GM21423 (cell line): Measurements from ENCODE around the gene DOCK1.

Experiments
- ATAC-seq: cut with Tn5 transposase; IDR thresholded peaks from one replicate; pipeline ENCODE4 v1.9.1; 2021; ENCODE audit warnings: mild to moderate bottlenecking, moderate library complexity; ENCODE audit not compliant: unreplicated experiment

Gene DOCK1

DNA sequence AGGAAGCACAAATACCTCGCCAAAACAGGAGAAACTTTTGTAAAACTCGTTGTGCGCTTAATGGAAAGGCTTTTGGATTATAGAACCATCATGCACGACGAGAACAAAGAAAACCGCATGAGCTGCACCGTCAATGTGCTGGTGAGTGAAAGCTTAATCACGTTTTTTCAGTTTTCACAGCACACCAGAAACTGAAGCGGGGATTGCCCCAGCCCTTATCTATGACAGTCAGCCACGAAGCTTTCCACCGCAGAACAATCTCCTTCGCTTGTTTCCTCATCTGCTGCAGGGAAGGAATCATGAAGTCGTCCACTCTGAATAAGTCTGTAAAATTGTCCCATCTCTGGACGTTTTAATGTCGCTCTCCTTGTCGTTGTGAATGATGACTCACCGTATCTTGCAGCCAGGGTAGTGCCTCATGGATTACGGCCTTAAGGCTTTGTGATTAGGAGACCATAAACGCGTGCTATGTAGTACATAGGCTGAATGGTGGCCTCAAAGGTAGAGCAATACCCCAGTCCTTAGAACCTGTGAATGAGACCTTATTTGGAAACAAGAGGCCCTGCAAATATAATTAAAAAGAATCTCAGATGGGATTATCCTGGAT lies 468.9 kb downstream of the DOCK1 start:
- no peak for ATAC-seq

DNA sequence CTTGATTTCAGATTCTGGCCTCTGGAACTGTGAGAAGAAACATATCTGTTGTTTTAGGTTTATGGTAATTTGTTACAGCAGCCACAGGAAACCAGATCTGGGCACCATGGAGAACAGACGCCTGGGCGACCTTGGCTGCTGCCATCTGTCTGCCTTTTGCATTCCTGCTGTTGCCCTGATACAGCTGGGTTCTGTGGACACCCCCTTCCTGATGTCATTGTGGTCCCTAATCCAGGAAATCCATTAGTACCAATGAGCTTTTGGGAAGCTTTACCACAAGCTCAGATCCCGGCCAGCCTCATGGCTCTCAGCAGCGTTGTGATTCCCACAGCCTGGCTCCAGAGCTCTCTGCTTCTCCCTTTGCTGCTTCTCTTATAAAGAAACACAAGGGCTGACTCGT lies 469.7 kb downstream of the DOCK1 start:
- ATAC-seq: no peak

DNA sequence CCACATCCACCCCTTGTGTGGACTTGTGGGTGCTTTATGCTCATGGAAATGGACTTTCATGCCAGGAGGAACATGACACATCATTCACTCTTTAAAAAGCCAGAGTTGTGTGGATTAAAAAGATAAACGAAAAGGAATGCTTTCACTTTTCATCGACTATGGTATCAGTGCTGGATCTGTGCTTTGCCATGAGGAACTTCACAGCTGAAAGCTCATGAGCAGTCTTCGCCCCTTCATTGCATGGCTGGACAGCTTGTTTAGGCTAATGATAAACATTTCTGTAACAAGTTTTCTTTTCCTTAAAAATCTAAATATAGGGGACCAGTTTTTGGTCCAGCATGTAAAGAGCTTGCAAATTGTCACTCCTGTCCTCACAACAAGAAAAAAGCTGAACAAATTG lies 470.2 kb downstream of the DOCK1 start:
- no peak for ATAC-seq

DNA sequence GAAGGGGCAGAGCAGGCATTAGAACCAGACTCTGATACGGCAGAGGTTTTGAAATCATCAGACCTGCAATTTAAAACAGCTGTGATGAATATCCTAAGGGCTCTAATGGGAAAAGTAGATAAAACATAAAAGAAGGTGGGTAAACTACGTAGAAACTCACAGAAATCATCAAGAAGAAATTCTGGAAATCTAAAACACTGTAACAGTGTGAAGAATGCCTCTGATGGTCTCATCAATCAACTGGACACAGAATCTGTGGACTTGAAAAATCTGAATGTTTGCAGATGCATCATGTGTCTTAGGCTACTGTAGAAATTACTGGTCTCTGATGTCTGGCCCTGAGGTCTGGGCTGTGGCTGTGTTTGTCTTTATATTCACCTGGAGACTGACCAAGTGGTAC lies 470.8 kb downstream of the DOCK1 start:
- no peak for ATAC-seq

DNA sequence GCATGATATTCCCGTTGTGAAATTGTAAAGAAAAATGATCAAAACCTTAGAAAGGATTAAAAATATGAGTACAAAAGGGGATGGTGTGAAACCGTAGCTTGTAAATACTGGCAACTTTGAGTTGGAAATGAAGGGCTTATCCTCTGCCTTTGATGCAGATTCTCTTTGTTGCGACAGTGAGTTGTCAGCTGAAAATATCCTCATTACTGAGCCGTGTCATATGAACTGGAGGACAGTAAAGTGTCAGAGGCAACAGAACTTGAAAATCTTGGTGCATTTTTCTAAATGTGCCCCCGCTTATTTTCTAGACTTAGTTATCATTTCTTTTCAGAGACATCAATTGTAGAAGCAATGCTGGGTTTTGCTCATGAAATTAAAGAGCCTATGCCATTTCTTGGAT lies 473.4 kb downstream of the DOCK1 start:
- ATAC-seq: no peak

DNA sequence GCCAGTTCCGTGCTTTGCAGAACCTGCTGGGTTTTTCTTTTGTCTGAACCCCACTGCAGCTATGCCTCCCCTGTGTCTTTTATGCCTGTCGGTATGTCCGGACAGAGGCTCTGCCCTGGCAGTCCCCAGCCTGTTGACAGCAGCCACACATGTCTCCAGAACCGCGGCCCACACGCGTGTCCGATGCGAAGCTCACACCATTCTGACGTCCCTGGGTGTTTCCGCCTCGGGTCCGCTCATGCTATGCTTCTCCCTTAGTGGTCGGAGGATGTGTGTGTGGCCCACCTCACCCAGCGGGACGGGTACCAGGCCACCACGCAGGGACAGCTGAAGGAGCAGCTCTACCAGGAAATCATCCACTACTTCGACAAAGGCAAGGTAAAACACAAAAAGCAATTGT lies 479.3 kb downstream of the DOCK1 start:
- ATAC-seq: no peak

DNA sequence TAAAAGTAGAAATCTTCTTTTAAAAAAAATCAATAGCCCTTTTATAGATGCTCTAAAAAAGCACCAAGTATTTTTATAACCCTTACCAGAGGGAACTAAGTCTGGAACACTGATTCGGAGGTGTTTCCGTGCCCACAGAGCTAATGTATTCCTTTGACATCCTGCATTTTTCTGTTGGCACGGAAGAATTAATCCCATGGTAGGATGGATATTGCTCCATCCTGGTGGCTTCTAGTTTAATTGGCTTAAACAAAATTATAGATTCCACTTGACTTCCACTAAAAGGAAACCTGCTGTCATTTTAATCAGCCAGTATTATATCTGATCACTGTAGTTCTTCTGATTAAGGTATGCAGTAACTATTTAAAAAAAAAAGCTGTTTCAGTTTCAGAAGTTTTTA lies 479.8 kb downstream of the DOCK1 start:
- no peak for ATAC-seq

DNA sequence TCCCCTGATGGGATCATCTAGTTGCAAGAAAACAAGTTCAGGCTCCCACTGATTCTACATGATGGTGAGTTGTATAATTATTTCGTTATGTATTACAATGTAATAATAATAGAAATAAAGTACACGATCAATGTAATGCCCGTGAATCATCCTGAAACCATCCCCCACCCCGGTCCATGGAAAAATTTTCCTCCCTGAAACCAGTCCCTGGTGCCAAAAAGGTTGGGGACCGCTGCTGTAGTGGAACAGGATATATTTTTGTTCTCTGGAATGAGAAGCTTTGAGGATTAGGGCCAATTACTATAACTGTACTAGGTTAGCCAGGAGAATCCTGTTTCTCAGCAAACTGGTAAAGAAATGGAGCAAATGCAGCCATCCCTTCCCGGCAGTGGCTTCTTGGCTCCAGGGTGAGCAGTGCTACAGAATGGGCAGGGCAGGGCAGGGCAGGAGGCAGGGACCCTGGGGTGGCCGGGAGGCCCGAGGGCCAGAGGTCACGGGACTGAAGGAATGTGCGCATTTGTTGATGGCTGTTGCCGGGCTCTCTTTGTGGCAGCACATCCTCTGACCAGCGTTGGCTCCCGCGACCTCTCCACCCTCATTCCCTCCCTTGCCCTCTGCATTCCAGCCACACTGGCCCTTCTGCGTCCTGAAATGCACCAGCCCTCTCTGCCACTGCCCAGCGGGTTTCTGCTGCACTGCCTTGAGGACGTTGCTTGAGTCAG lies 481.5 kb downstream of the DOCK1 start:
- ATAC-seq: no peak

DNA sequence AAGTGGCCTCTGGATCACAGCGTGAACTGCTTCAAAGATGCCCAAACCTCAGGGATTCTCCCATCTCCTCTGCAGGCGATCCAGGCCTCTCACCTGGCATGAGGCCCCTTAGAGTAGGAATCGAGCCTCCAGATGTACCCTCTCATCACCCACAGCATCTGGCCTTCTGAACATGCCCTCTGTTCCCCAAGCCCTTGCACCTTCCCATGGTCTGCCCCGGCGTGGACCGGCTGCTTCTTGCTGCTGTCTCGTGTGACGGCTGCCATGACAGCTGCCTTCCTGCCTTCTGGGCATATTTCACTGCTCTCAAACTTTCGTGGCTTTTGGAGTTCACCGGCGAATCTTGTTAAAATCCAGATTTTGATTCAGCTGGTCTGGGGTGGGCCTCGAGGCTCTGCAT lies 486.6 kb downstream of the DOCK1 start:
- no peak for ATAC-seq

DNA sequence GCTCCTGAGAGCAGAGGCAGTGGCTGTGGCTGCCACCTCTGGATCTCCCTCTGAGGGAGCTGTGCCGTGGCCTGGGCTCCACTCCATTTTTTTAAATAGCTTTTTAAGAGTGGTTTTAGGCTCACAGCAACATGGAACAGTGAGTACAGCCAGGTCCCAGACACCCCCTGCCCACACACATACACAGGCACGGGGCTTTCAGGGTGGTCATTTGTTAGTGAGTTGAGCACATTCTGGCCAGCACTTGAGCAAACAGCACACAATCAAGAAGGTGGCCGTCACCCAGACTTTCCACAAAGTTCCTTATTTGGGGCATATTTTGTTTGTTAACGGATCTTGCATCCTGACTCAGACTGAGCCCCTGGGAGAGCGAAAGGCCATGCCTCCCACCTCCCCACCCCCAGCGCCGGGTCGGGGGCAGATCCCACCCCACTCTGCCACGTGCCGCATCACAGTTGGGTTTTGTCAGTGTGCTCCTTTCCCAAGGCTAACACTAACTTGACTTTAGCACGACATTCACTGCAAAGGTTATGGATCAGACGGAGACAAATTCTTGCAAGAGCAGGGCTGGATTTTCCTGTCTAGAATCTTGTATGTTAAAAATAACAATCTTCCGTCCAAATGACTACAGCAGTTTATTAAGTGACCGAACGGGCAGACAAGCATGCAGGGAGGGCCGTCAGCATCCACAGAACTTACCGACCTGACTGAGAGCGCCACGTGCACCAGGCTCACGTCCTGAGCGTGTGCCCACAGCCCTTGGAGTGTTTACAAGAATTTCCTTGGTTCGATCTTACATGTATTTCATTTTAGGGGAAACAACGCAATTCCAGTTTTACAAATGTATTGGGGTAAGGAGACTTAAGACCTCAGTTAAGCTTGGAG lies 487.4 kb downstream of the DOCK1 start:
- no peak for ATAC-seq

DNA sequence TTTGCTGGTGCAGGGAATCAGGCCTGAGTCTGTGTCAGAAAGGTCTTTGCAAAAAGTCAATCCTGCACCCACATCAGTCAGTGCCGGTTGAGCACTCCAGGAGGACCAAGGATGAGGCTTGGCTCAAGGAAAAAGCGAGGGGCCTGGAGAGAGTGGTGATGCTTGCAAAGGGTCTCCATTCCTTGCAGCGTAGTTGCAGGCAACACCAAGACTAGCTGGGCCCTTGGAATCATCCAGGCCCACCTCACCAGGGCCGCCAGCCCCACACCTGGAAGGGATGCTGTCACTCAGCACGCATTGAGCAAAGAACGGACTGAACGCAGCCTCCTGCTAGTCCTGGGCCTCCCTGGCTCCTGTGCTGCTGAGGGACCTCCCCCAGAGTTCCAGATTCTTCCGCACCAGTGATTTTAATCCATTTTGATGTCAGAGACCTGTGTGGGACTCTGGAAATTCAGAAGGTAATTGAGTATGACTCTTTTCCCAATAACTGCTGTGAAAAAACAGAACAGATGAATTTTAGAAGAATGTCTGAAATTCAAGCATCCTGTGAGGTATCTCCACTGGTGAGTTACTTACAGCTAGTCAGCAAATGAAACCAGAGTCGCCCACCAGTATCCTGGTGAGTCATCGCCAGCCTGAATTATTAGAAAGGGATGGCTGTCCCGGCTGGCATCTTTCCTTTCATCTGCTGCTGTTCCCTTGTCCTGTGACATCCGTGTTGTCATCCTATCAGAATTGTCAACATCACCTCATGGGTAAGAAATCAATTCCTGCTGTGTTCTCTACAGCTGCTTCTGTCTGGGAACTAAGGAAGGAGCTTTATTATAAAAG lies 493.1 kb downstream of the DOCK1 start:
- ATAC-seq: no peak

DNA sequence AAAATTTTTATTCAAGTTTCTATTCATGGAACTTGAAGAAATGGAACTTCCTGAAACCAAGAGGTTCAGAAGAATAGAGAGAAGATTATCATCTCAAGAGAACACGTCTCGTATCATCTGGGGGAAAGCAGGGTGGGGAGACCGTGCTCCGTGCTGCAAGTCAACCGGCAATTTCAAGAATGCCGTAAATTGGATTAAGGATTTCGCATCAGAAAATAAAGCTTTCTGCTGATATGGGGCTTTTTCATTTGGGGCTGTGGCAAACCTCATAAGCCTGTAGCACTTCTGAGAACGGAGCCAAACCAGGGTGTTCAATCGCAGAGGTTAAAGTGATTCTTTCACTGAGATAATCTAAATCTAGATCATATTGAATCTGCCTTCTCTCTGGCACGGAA lies 493.7 kb downstream of the DOCK1 start:
- no peak for ATAC-seq

DNA sequence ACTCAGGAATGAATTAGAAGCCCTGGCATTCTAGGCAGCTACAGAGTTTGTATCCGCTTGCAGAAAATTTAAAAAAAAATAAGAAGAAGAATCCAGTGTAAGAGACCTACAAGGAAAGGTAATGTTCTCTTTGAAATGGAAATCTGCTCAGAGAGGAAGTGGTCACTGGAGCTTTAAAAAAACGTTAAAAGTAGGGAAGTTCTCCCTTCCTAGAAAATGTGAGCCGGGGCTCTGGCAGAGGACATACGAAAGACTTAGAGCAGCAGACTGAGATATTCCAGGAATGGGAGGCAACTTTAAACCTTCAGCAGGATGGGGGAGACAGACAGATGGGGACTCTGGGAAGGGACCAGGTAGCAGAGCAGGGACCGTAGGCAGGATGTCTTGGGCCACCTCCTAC lies 494.4 kb downstream of the DOCK1 start:
- ATAC-seq: no peak

DNA sequence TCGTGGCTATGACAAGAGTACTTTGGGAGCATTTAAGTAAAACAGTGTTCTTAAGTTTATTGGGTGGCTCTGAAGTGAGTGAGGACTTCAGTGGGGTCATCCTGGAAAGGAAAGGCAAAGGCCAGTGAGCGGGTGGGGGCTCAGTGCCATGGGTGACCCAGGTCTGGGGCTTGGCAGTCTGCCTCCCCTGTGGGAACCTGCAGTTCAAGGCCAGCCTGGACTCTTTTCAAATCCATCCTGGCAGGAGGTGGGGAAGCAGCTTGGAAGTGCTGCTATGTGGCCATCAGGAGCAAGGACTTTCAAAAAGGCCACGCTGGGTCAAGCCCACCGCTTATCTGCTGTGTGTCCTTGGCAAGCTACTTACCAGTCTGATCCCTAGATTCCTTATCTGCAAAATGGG lies 495.0 kb downstream of the DOCK1 start:
- no peak for ATAC-seq

DNA sequence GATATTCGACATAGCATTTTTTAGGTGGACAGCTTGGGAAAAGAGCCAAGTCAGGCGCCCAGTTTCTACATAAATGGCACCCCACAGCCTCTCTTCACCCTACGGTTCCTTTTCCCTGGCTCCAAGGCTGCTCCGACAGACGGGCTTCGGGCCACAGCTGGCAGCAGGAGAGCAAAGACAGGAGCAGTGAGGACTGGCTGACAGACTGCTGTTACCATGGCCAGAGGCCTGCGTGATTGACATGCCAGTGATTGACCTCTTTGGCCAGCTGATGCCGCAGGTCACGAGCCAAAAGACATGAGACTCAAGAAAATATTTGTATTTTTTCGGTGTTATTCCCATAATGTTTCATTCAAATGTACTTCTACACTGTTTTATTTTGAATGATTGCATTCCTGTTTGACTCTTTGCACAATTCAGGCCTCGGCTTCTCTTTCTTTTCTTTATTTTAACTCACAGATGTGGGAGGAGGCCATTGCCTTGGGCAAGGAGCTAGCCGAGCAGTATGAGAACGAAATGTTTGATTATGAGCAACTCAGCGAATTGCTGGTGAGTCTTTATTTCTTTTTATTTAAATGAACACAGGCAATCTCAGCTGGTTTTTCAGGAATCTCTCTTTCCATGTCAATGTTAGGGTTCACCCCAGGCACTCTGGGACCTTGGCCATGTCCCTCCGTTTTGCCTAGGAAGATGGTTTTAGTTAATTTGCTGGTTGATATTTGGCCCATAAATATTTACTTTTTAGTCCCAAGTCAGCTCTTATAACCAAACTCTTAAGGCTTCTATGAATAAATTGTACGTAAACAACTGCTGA lies 497.6 kb downstream of the DOCK1 start:
- ATAC-seq: no peak

DNA sequence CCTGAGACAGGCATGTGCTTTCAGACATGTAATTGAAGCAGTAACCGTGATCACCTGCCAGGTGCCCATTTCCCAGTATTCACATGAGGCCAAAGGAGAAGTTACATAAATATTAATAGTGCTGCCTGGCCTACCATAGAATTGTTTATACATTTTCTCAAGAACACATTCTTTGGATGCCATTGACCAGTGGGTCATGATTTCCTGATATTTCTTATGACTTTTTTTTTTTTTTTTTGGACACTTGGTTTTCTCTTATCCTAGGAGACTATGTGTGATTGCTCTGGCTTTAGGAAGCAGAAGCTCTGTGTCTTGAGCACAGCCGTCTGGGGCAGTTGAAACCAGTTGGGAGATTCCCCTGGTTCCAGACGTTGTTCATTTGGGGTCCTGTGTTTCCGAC lies 500.0 kb downstream of the DOCK1 start:
- ATAC-seq: no peak

DNA sequence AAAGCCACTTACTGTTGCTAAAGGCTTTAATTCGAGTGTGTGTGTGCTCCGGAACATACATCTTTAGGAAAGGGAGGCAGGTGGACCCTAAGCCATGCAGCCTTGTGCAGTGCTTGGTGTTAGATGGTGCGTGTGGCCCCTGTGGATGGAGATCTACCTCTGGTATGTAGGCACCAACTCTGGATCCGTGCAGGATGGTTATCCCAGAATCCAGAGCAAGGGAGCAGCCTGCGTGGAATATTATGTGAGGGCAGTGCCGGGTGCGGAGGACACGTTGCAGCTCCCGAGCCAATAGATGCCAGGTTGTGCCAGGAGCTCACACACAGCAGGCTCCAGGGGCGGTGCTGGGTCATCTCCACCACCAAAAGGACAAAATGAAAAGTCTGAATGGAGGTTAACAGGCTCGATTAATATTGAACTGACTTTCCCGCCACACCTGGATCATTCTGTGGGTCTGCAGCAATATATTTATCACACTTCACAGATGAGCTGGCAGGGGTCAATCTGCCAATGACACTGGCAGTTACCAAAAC lies 500.9 kb downstream of the DOCK1 start:
- no peak for ATAC-seq

DNA sequence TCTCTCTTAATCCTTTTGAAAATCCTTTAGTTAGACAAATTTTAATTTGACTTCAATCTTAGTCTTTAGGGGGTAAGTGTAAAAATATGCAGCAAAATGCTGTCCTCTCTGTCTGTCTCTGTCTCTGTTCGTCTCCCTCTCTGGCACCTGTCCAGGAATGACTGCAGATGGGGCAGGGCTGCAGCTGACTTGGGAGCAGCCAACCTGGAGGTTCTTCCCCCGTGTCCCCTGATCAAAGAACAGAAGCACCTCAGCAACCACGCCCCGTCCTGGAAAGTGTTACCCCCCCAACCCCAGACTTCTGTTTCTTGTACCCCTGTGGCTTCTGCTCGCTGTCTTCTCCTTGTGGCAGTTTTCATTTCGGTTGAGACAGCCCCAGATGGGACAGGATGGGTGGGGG lies 502.3 kb downstream of the DOCK1 start:
- ATAC-seq: no peak

DNA sequence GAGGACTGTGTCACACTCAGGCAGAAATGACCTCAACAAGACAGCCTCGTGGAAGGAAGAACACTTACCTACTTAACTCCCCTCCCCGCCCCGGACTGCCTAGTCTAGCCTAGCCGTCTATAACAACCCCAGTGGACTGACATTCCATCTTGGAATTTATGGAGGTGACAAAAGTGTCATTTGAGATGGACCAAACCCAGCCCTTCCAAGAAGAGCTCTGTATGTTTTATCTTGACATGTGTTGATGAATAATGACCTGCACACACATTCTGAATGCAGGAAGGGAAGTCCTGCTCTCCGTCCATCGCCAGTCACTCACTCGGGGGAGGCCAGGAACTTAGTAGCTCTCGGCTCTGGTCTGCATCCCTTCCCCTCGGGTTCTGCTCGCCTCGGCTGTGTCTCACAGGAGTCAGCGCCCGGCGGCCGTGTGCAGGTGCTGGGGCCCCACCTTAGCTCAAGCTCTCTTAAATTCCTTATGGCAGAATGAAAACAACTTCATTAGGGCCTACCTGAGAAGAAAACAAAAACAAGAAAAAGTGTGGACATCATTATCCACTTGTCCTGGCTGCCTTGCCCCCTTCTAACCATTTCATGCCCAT lies 503.0 kb downstream of the DOCK1 start:
- ATAC-seq: no peak

DNA sequence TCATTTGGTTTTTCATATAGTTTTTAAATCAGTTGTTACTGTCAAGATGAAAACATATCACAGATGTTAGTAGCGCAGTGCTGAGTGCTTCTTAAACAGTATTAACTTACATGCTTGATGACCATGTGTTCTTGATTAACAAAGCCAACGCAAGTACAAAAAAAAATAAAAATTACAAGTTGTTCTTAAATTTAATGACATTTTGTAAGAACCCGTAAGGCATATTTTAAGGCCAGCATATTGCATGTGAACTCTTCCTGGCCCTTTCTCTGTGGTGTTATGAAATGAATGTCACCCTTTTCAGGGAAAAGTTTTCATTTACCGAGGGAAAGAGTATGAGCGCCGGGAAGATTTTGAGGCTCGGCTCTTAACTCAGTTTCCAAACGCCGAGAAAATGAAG lies 503.5 kb downstream of the DOCK1 start:
- ATAC-seq: no peak
